ENCODE results near the gene PLEKHD1.

- TF ChIP-seq CTCF (IDR thresholded peaks at IDR 0.05; ENCODE audit: control extremely low read depth in 1 of 3, insufficient read depth in 1 of 3, low read depth in 1 of 3, low read length in 3 of 3) = no peak
- TF ChIP-seq POLR2A (IDR thresholded peaks at IDR 0.05; ENCODE audit: control extremely low read depth in 1 of 2, low read depth in 2 of 2, low read length in 2 of 2) = no peak
- no peak for TF ChIP-seq POLR2AphosphoS5 (IDR thresholded peaks at IDR 0.05; ENCODE audit: low read depth, low read length)
- no peak for TF ChIP-seq EP300 (IDR thresholded peaks at IDR 0.05; ENCODE audit: borderline replicate concordance in 1 of 2, low read depth in 2 of 2, low read length in 2 of 2)
- TF ChIP-seq SRF (IDR thresholded peaks at IDR 0.05; ENCODE audit: low read depth, low read length) = no peak
- no peak for TF ChIP-seq CBX5 (IDR thresholded peaks at IDR 0.05; ENCODE audit: low read depth, low read length)
- TF ChIP-seq ATF2 (IDR thresholded peaks at IDR 0.05; ENCODE audit: low read length) = no peak
- no peak for TF ChIP-seq SIN3A (conservative IDR thresholded peaks at IDR 0.05 in 1 of 2, IDR thresholded peaks at IDR 0.05 in 1 of 2; ENCODE audit: low read depth in 1 of 2, low read length in 2 of 2)
- TF ChIP-seq TAF1 (IDR thresholded peaks at IDR 0.05; ENCODE audit: low read depth, low read length) = no peak
- no peak for TF ChIP-seq ATF3 (IDR thresholded peaks at IDR 0.05; ENCODE audit: insufficient read depth, low read depth, low read length)
- no peak for TF ChIP-seq YY1 (IDR thresholded peaks at IDR 0.05; ENCODE audit: low read depth, low read length)
These were observed 42.6 kb upstream of the PLEKHD1 start for GRCh38 chr14:69441948-69442347.
